GM23338 (cell line): ENCODE measurements around the gene TMEM236. TPM values are rescaled to one million over a fixed set of nuclear protein-coding genes. Genes with fewer than 3 reads are reported as not detected.

Experiments used
- ATAC-seq: fragments of 200-7000 bp; cut with Tn5 transposase; 3 replicates; pipeline ENCODE4 v1.9.1; 2020
- DNase-seq: peaks from one replicate; pipeline ENCODE4 v3.0.0-alpha.2; 2015; ENCODE audit warnings: low spot score
- H2AFZ ChIP-seq: fragments of 200-600 bp; sonication (generic); 2 replicates; pipeline ENCODE4 v1.8.0; 2016; ENCODE audit warnings: antibody characterized with exemption, mild to moderate bottlenecking, moderate library complexity
- H3F3A ChIP-seq: fragments of 200-600 bp; sonication (generic); replicated peaks from 2 replicates; pipeline ENCODE4 v1.8.0; 2017; ENCODE audit warnings: antibody characterized with exemption, mixed run types, low read depth
- H3K27ac ChIP-seq: fragments of 200-600 bp; sonication (generic); 2 replicates; pipeline ENCODE4 v1.6.1; 2016; ENCODE audit warnings: low read depth
- H3K27me3 ChIP-seq: fragments of 200-600 bp; sonication (generic); 2 replicates; pipeline ENCODE4 v1.8.0; 2016; ENCODE audit warnings: mild to moderate bottlenecking, mixed run types, moderate library complexity; ENCODE audit not compliant: insufficient read depth
- H3K36me3 ChIP-seq: fragments of 200-600 bp; sonication (generic); 2 replicates; pipeline ENCODE4 v1.8.0; 2016; ENCODE audit warnings: mild to moderate bottlenecking; ENCODE audit not compliant: insufficient read depth
- H3K4me1 ChIP-seq: fragments of 200-600 bp; sonication (generic); 2 replicates; pipeline ENCODE4 v1.8.0; 2016; ENCODE audit warnings: mild to moderate bottlenecking, moderate library complexity; ENCODE audit not compliant: insufficient read depth
- H3K4me2 ChIP-seq: fragments of 200-600 bp; sonication (generic); 2 replicates; pipeline ENCODE4 v1.7.1; 2017; ENCODE audit warnings: mixed run types
- H3K4me3 ChIP-seq: fragments of 200-600 bp; sonication (generic); 2 replicates; pipeline ENCODE4 v1.6.1; 2016; ENCODE audit warnings: mixed run types
- H3K79me2 ChIP-seq: fragments of 200-600 bp; sonication (generic); replicated peaks from 2 replicates; pipeline ENCODE4 v1.8.0; 2017; ENCODE audit warnings: mild to moderate bottlenecking; ENCODE audit not compliant: insufficient read depth
- H3K9me2 ChIP-seq: fragments of 200-600 bp; sonication (generic); 2 replicates; pipeline ENCODE4 v1.8.0; 2017; ENCODE audit not compliant: insufficient read depth
- H4K20me1 ChIP-seq: fragments of 200-600 bp; sonication (generic); replicated peaks from 2 replicates; pipeline ENCODE4 v1.8.0; 2017; ENCODE audit warnings: mild to moderate bottlenecking; ENCODE audit not compliant: insufficient read depth
- H3K27ac Mint-ChIP-seq: 2 replicates; pipeline ENCODE4 v1.8.0; 2020; ENCODE audit warnings: inconsistent platforms, mild to moderate bottlenecking, moderate library complexity, mixed read lengths
- H3K27me3 Mint-ChIP-seq: 3 replicates; pipeline ENCODE4 v1.8.0; 2022; ENCODE audit warnings: low read depth, mild to moderate bottlenecking, moderate library complexity, mixed read lengths, inconsistent platforms; ENCODE audit not compliant: insufficient read depth, poor library complexity
- H3K36me3 Mint-ChIP-seq: 3 replicates; pipeline ENCODE4 v1.8.0; 2021; ENCODE audit warnings: low read depth, mild to moderate bottlenecking, inconsistent platforms, moderate library complexity, mixed read lengths
- H3K4me1 Mint-ChIP-seq: 3 replicates; pipeline ENCODE4 v1.8.0; 2020; ENCODE audit warnings: mild to moderate bottlenecking, inconsistent platforms, mixed read lengths
- H3K4me3 Mint-ChIP-seq: 3 replicates; pipeline ENCODE4 v1.8.0; 2021; ENCODE audit warnings: moderate library complexity, mild to moderate bottlenecking, inconsistent platforms, mixed read lengths
- H3K9me3 Mint-ChIP-seq: 3 replicates; pipeline ENCODE4 v1.8.0; 2020; ENCODE audit warnings: moderate library complexity, mild to moderate bottlenecking, inconsistent platforms, mixed read lengths
- CREB1 ChIP-seq: fragments of 250-450 bp; sonication (Bioruptor Pico); IDR thresholded peaks from 2 replicates; pipeline ENCODE4 v1.5.0; 2020; ENCODE audit warnings: low read depth, mild to moderate bottlenecking, moderate library complexity
- EZH2 ChIP-seq: fragments of 200-600 bp; sonication (generic); IDR thresholded peaks from one replicate; pipeline ENCODE4 v1.8.0; 2017; ENCODE audit warnings: antibody characterized with exemption, mild to moderate bottlenecking, low read depth; ENCODE audit not compliant: unreplicated experiment
- EZH2phosphoT487 ChIP-seq: fragments of 200-600 bp; sonication (generic); IDR thresholded peaks from one replicate; pipeline ENCODE4 v1.8.1; 2018; ENCODE audit warnings: antibody characterized with exemption; ENCODE audit not compliant: unreplicated experiment
- JUNB ChIP-seq: IDR thresholded peaks from one replicate; pipeline ENCODE4 v1.6.1; 2016; ENCODE audit warnings: antibody characterized with exemption; ENCODE audit not compliant: unreplicated experiment
- NANOG ChIP-seq: IDR thresholded peaks from 2 replicates; pipeline ENCODE4 v1.6.1; 2016; ENCODE audit warnings: antibody characterized with exemption, borderline replicate concordance
- POLR2AphosphoS5 ChIP-seq: IDR thresholded peaks from 2 replicates; pipeline ENCODE4 v1.6.1; 2016; ENCODE audit warnings: antibody characterized with exemption, low read depth
- STAT1 ChIP-seq: IDR thresholded peaks from one replicate; pipeline ENCODE4 v1.6.1; 2016; ENCODE audit warnings: antibody characterized with exemption; ENCODE audit not compliant: unreplicated experiment
- ZNF114 ChIP-seq: fragments of 250-450 bp; sonication (Bioruptor Pico); IDR thresholded peaks from 2 replicates; pipeline ENCODE4 v1.5.0; 2020; ENCODE audit warnings: mild to moderate bottlenecking, moderate library complexity
- ZNF331 ChIP-seq: fragments of 250-450 bp; sonication (Bioruptor Pico); IDR thresholded peaks from 2 replicates; pipeline ENCODE4 v1.5.0; 2020; ENCODE audit warnings: low read depth, mild to moderate bottlenecking, moderate library complexity
- polyA plus RNA-seq: library from polyadenylated mRNA; unstranded; fragments of >200 nt; fragmentation: Nextera tagmentation; extraction: Ambion mirVana; gene quantifications from 2 replicates; pipeline ENCODE4 v1.2.1, GENCODE V29; 2016
- total RNA-seq: library from RNA; depleted of rRNA; stranded (reverse); fragments of >200 nt; shearing (Covaris generic); gene quantifications from 2 replicates; pipeline ENCODE4 v1.2.3, GENCODE V29; 2014
- TF ChIP-seq, protein P1 (sequence below): fragments of 250-450 bp; sonication (Bioruptor Pico); IDR thresholded peaks from 2 replicates; pipeline ENCODE4 v1.5.0; 2020; ENCODE audit warnings: mild to moderate bottlenecking, moderate library complexity
- TF ChIP-seq, protein P2 (sequence below), 2 experiments: fragments of 200-600 bp in 1 of 2; sonication (generic) in 1 of 2; conservative IDR thresholded peaks; 2 replicates each; pipeline versions ENCODE4 v1.5.1 to v1.6.1; 2016 to 2017; ENCODE audit warnings: antibody characterized with exemption in 2 of 2, low read depth in 2 of 2, mild to moderate bottlenecking in 2 of 2, moderate library complexity in 1 of 2
- TF ChIP-seq, protein P3 (sequence below): IDR thresholded peaks from one replicate; pipeline ENCODE4 v1.6.1; 2018; ENCODE audit warnings: antibody characterized with exemption; ENCODE audit not compliant: unreplicated experiment
- TF ChIP-seq, protein P4 (sequence below): IDR thresholded peaks from 2 replicates; pipeline ENCODE4 v1.6.1; 2016; ENCODE audit warnings: antibody characterized with exemption

TMEM236 gene
- total and polyA plus RNA-seq, 2 experiments from 2014 or later = 0.03 TPM

DNA sequence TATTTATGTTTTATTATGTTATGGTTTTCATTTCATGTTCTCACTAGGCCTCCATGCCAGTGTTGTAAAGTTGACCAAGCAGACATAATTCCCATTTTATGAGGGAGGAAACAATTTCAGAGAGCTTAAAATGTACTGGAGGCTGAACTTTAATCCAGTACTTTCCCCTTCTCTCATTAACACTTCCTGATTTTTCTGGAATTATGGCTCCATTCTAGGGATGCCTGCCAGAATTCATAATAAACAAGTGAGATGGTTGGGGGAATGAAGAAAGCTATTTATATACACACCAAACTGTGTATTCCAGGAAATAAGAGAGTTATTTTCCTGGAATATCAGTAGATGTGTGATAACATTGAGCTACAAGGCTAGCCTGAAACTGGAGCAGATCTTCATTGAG, 6.9 kb downstream of the TMEM236 start:
- Histone ChIP-seq H3K36me3 (no peaks in the 10 kb centered on the region), H2AFZ (no peak overlapping the region), H3K4me3 (no peak overlapping the region), H3K9me2 (no peaks in the 10 kb centered on the region), H3K79me2 (no peaks in the 10 kb centered on the region), H3K27me3 (peaks cover 30% of the 10 kb centered on the region), H3F3A (no peaks in the 10 kb centered on the region), H3K4me1 (peaks cover 5% of the 10 kb centered on the region), H4K20me1 (peaks cover 10% of the 10 kb centered on the region; the same call in 1 of the 2 replicates), H3K27ac (no peak overlapping the region), H3K4me2 (no peak overlapping the region)
- no peak overlapping the region for H3K4me3 Mint-ChIP-seq
- no peak for ATAC-seq
- no peaks in the 10 kb centered on the region for H3K36me3 Mint-ChIP-seq
- H3K27ac Mint-ChIP-seq = no peak overlapping the region
- H3K9me3 Mint-ChIP-seq = no peaks in the 10 kb centered on the region; the same call in 2 of the 3 replicates
- DNase-seq = no peak
- peaks cover 10% of the 10 kb centered on the region for H3K4me1 Mint-ChIP-seq
- no peak for TF ChIP-seq NANOG
- no peak for TF ChIP-seq JUNB
- TF ChIP-seq POLR2AphosphoS5 = no peak
- no peak for TF ChIP-seq EZH2
- TF ChIP-seq STAT1 = no peak
- TF ChIP-seq CREB1 = no peak
- TF ChIP-seq, protein P1, sequence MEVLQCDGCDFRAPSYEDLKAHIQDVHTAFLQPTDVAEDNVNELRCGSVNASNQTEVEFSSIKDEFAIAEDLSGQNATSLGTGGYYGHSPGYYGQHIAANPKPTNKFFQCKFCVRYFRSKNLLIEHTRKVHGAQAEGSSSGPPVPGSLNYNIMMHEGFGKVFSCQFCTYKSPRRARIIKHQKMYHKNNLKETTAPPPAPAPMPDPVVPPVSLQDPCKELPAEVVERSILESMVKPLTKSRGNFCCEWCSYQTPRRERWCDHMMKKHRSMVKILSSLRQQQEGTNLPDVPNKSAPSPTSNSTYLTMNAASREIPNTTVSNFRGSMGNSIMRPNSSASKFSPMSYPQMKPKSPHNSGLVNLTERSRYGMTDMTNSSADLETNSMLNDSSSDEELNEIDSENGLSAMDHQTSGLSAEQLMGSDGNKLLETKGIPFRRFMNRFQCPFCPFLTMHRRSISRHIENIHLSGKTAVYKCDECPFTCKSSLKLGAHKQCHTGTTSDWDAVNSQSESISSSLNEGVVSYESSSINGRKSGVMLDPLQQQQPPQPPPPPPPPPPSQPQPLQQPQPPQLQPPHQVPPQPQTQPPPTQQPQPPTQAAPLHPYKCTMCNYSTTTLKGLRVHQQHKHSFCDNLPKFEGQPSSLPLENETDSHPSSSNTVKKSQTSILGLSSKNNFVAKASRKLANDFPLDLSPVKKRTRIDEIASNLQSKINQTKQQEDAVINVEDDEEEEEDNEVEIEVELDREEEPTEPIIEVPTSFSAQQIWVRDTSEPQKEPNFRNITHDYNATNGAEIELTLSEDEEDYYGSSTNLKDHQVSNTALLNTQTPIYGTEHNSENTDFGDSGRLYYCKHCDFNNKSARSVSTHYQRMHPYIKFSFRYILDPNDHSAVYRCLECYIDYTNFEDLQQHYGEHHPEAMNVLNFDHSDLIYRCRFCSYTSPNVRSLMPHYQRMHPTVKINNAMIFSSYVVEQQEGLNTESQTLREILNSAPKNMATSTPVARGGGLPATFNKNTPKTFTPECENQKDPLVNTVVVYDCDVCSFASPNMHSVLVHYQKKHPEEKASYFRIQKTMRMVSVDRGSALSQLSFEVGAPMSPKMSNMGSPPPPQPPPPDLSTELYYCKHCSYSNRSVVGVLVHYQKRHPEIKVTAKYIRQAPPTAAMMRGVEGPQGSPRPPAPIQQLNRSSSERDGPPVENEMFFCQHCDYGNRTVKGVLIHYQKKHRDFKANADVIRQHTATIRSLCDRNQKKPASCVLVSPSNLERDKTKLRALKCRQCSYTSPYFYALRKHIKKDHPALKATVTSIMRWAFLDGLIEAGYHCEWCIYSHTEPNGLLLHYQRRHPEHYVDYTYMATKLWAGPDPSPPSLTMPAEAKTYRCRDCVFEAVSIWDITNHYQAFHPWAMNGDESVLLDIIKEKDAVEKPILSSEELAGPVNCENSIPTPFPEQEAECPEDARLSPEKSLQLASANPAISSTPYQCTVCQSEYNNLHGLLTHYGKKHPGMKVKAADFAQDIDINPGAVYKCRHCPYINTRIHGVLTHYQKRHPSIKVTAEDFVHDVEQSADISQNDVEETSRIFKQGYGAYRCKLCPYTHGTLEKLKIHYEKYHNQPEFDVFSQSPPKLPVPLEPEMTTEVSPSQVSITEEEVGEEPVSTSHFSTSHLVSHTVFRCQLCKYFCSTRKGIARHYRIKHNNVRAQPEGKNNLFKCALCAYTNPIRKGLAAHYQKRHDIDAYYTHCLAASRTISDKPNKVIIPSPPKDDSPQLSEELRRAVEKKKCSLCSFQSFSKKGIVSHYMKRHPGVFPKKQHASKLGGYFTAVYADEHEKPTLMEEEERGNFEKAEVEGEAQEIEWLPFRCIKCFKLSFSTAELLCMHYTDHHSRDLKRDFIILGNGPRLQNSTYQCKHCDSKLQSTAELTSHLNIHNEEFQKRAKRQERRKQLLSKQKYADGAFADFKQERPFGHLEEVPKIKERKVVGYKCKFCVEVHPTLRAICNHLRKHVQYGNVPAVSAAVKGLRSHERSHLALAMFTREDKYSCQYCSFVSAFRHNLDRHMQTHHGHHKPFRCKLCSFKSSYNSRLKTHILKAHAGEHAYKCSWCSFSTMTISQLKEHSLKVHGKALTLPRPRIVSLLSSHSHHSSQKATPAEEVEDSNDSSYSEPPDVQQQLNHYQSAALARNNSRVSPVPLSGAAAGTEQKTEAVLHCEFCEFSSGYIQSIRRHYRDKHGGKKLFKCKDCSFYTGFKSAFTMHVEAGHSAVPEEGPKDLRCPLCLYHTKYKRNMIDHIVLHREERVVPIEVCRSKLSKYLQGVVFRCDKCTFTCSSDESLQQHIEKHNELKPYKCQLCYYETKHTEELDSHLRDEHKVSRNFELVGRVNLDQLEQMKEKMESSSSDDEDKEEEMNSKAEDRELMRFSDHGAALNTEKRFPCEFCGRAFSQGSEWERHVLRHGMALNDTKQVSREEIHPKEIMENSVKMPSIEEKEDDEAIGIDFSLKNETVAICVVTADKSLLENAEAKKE = no peak
- TF ChIP-seq ZNF331 (CRISPR knock-in tag) = no peak
- no peak for TF ChIP-seq EZH2phosphoT487
- TF ChIP-seq, protein P2, sequence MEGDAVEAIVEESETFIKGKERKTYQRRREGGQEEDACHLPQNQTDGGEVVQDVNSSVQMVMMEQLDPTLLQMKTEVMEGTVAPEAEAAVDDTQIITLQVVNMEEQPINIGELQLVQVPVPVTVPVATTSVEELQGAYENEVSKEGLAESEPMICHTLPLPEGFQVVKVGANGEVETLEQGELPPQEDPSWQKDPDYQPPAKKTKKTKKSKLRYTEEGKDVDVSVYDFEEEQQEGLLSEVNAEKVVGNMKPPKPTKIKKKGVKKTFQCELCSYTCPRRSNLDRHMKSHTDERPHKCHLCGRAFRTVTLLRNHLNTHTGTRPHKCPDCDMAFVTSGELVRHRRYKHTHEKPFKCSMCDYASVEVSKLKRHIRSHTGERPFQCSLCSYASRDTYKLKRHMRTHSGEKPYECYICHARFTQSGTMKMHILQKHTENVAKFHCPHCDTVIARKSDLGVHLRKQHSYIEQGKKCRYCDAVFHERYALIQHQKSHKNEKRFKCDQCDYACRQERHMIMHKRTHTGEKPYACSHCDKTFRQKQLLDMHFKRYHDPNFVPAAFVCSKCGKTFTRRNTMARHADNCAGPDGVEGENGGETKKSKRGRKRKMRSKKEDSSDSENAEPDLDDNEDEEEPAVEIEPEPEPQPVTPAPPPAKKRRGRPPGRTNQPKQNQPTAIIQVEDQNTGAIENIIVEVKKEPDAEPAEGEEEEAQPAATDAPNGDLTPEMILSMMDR (conservative IDR thresholded peaks at IDR 0.05; ENCODE audit: low read depth in 2 of 2) = no peak
- TF ChIP-seq, protein P3, sequence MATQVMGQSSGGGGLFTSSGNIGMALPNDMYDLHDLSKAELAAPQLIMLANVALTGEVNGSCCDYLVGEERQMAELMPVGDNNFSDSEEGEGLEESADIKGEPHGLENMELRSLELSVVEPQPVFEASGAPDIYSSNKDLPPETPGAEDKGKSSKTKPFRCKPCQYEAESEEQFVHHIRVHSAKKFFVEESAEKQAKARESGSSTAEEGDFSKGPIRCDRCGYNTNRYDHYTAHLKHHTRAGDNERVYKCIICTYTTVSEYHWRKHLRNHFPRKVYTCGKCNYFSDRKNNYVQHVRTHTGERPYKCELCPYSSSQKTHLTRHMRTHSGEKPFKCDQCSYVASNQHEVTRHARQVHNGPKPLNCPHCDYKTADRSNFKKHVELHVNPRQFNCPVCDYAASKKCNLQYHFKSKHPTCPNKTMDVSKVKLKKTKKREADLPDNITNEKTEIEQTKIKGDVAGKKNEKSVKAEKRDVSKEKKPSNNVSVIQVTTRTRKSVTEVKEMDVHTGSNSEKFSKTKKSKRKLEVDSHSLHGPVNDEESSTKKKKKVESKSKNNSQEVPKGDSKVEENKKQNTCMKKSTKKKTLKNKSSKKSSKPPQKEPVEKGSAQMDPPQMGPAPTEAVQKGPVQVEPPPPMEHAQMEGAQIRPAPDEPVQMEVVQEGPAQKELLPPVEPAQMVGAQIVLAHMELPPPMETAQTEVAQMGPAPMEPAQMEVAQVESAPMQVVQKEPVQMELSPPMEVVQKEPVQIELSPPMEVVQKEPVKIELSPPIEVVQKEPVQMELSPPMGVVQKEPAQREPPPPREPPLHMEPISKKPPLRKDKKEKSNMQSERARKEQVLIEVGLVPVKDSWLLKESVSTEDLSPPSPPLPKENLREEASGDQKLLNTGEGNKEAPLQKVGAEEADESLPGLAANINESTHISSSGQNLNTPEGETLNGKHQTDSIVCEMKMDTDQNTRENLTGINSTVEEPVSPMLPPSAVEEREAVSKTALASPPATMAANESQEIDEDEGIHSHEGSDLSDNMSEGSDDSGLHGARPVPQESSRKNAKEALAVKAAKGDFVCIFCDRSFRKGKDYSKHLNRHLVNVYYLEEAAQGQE = no peak
- TF ChIP-seq, protein P4, sequence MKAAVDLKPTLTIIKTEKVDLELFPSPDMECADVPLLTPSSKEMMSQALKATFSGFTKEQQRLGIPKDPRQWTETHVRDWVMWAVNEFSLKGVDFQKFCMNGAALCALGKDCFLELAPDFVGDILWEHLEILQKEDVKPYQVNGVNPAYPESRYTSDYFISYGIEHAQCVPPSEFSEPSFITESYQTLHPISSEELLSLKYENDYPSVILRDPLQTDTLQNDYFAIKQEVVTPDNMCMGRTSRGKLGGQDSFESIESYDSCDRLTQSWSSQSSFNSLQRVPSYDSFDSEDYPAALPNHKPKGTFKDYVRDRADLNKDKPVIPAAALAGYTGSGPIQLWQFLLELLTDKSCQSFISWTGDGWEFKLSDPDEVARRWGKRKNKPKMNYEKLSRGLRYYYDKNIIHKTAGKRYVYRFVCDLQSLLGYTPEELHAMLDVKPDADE = no peak
- TF ChIP-seq ZNF114 = no peak
- H3K27me3 Mint-ChIP-seq = peaks cover 19% of the 10 kb centered on the region
